K562 (cell line): Measurements from ENCODE around the gene LYPD5. TPM values are rescaled to one million over a fixed set of nuclear protein-coding genes. Genes with fewer than 3 reads are reported as not detected.

Experiments used
- ARID3A ChIP-seq: IDR thresholded peaks from 2 replicates; pipeline ENCODE4 v1.6.1; 2012; ENCODE audit warnings: low read depth, low read length, improper control_type of control experiment, borderline replicate concordance
- EGR1 ChIP-seq: fragments of 450-650 bp; conservative IDR thresholded peaks from 2 replicates; pipeline ENCODE4 v1.6.1; 2017; ENCODE audit warnings: mild to moderate bottlenecking
- EP300 ChIP-seq: IDR thresholded peaks from 2 replicates; pipeline ENCODE4 v1.6.1; 2012; ENCODE audit warnings: low read length, improper control_type of control experiment
- GABPA ChIP-seq: fragments of 200-800 bp; sonication (Bioruptor generic); conservative IDR thresholded peaks from 2 replicates; pipeline ENCODE4 v1.6.1; 2016; ENCODE audit warnings: low read depth, missing genetic modification characterization, missing compliant biosample characterization
- HDAC6 ChIP-seq: IDR thresholded peaks from 2 replicates; pipeline ENCODE4 v1.6.1; 2012; ENCODE audit warnings: low read depth, mild to moderate bottlenecking, control low read depth, inconsistent platforms, low read length, moderate library complexity
- HNRNPLL ChIP-seq: fragments of 200-400 bp; formaldehyde crosslinking; IDR thresholded peaks from 2 replicates; pipeline ENCODE4 v1.6.1; 2017; ENCODE audit warnings: low read length, low read depth, mild to moderate bottlenecking; ENCODE audit not compliant: poor library complexity, severe bottlenecking
- PTBP1 ChIP-seq: fragments of 200-400 bp; formaldehyde crosslinking; IDR thresholded peaks from 2 replicates; pipeline ENCODE4 v1.6.1; 2017; ENCODE audit warnings: low read depth, low read length
- ZBTB11 ChIP-seq, 3 experiments: fragments of 200-800 bp in 1 of 3; fragments of 250-450 bp in 1 of 3; fragments of 450-650 bp in 1 of 3; sonication (Bioruptor Pico) in 1 of 3; sonication (Bioruptor generic) in 1 of 3; formaldehyde crosslinking in 1 of 3; IDR thresholded peaks; 2 replicates each; pipeline versions ENCODE4 v1.6.1 to v1.8.0; 2016 to 2022; ENCODE audit warnings: mild to moderate bottlenecking in 2 of 3, missing genetic modification characterization in 2 of 3, missing compliant biosample characterization in 1 of 3, moderate library complexity in 1 of 3
- ZBTB33 ChIP-seq: sonication (generic); formaldehyde crosslinking; IDR thresholded peaks from 2 replicates; pipeline ENCODE4 v1.8.1; 2023; ENCODE audit warnings: mild to moderate bottlenecking, missing genetic modification reagents
- ZNF518B ChIP-seq: fragments of 250-450 bp; sonication (Bioruptor Pico); IDR thresholded peaks from 2 replicates; pipeline ENCODE4 v1.5.0; 2021; ENCODE audit warnings: mild to moderate bottlenecking, moderate library complexity
- ZNF592 ChIP-seq: fragments of 450-650 bp; IDR thresholded peaks from 2 replicates; pipeline ENCODE4 v1.6.1; 2017; ENCODE audit warnings: antibody characterized with exemption, mild to moderate bottlenecking
- polyA plus RNA-seq, 8 experiments: library from polyadenylated mRNA; depleted of rRNA in 4 of 8; stranded (reverse) in 5 of 8; unstranded in 3 of 8; fragments of >200 nt; fragmentation: Nextera tagmentation in 2 of 8; fragmentation: Illumina TruSeq in 1 of 8; extraction: Ambion mirVana in 2 of 8; extraction: Trizol in 1 of 8; gene quantifications; 2 replicates each; pipeline versions ENCODE4 v1.2.1 to v1.2.3, GENCODE V29; 2011 to 2014; ENCODE audit warnings: inconsistent platforms in 1 of 8, missing spikeins in 1 of 8
- total RNA-seq, 7 experiments: library from RNA; depleted of rRNA in 6 of 7; stranded (reverse); fragments of >200 nt in 6 of 7; fragmentation: Illumina TruSeq in 2 of 7; extraction: Trizol in 2 of 7; gene quantifications; 2 replicates each; pipeline versions ENCODE4 v1.2.1 to v1.2.3, GENCODE V29; 2011 to 2021; ENCODE audit warnings: low replicate concordance in 1 of 7

LYPD5 gene
- total and polyA plus RNA-seq, 9 of the 15 experiments (the other 6 are each of a cell fraction or from before 2014, with no cell fraction given) = 0.03 to 0.22 (median 0.10) TPM; not detected in 3

GRCh38 chr19:43777163-43777695 is 25.0 kb downstream of the LYPD5 start (continued):
- TF ChIP-seq ARID3A (no peak), EP300 (peak; percentile 31), EGR1 (no peak), ZNF592 (peak; percentile 47), HNRNPLL (peak; percentile 17), ZNF518B (CRISPR knock-in tag) (no peak), GABPA (tag) (peak; percentile 54), ZBTB33 (CRISPR knock-in tag) (0 out of 2 replicates have a peak, but pooled peaks have one; percentile 12), ZBTB11 (CRISPR knock-in tag; IDR thresholded peaks at IDR 0.05) (peak in 1 of 3 experiments; percentile 42; a peak in 1 of 6 replicates), HDAC6 (no peak), PTBP1 (peak; percentile 99)
